ENCODE results near the gene TSPAN9. TPM values are rescaled to one million over a fixed set of nuclear protein-coding genes. Genes with fewer than 3 reads are reported as not detected.

TSPAN9 gene
- total RNA-seq, 1 experiment from 2014 or later, result 35.5 TPM

- ChIA-PET CTCF (no interaction called here), POLR2A (ENCODE audit: low non-redundant PET) (no interaction called here)
- Histone ChIP-seq H3K9me3 (ENCODE audit: low read depth, low read length, poor library complexity, severe bottlenecking) (no peaks in the 10 kb centered on the region), H3K27ac (ENCODE audit: low read depth, low read length, poor library complexity, severe bottlenecking) (no peak overlapping the region), H3K36me3 (ENCODE audit: insufficient read depth, low read length, poor library complexity, severe bottlenecking) (no peaks in the 10 kb centered on the region), H3K27me3 (replicated peaks; ENCODE audit: insufficient read depth, low read depth, low read length, poor library complexity) (peaks cover 10% of the 10 kb centered on the region), H3K4me3 (ENCODE audit: low read depth, low read length, poor library complexity, severe bottlenecking) (no peak overlapping the region), H3K4me1 (ENCODE audit: insufficient read depth, low read length, poor library complexity, severe bottlenecking) (peaks cover 5% of the 10 kb centered on the region)
- intact Hi-C loops (cut with micrococcal nuclease; ENCODE audit: unreplicated experiment), result no loop called here
- TF ChIP-seq CTCF (conservative IDR thresholded peaks at IDR 0.05; ENCODE audit: low read depth, low read length) (no peak), EZH2 (IDR thresholded peaks at IDR 0.05; ENCODE audit: borderline replicate concordance, low read depth, low read length, poor library complexity, severe bottlenecking) (no peak)
- DNase-seq (ENCODE audit: low spot score), result no peak
- BruUV-seq (replicated peaks), result no TSS peak
These were observed 221.4 kb downstream of the TSPAN9 start for GRCh38 chr12:3298603-3299002.

- TF ChIP-seq EZH2 (IDR thresholded peaks at IDR 0.05; ENCODE audit: borderline replicate concordance, low read depth, low read length, poor library complexity, severe bottlenecking), result no peak
- TF ChIP-seq CTCF (conservative IDR thresholded peaks at IDR 0.05; ENCODE audit: low read depth, low read length), result peak; percentile 93
- Histone ChIP-seq H3K4me3 (ENCODE audit: low read depth, low read length, poor library complexity, severe bottlenecking) (no peak overlapping the region), H3K9me3 (ENCODE audit: low read depth, low read length, poor library complexity, severe bottlenecking) (no peaks in the 10 kb centered on the region), H3K27me3 (replicated peaks; ENCODE audit: insufficient read depth, low read depth, low read length, poor library complexity) (peaks cover 10% of the 10 kb centered on the region), H3K4me1 (ENCODE audit: insufficient read depth, low read length, poor library complexity, severe bottlenecking) (peaks cover 5% of the 10 kb centered on the region), H3K36me3 (ENCODE audit: insufficient read depth, low read length, poor library complexity, severe bottlenecking) (no peaks in the 10 kb centered on the region), H3K27ac (ENCODE audit: low read depth, low read length, poor library complexity, severe bottlenecking) (no peak overlapping the region)
- POLR2A ChIA-PET (ENCODE audit: low non-redundant PET), result interaction anchor here (0.5 kb wide), 1 partner anchor 871 kb away, joined by 3 read pairs; no protein-coding TSS in a partner anchor
- CTCF ChIA-PET, result interaction anchor here (0.6 to 2.0 kb wide), 19 partner anchors 12 to 1650 kb away, joined by 3 to 22 read pairs (median 4); no protein-coding TSS in a partner anchor
- intact Hi-C loops (cut with micrococcal nuclease; ENCODE audit: unreplicated experiment), result loop anchor here (2.0 to 10.0 kb wide), 5 partner anchors 225 to 977 kb away; no protein-coding TSS in a partner anchor
- peak; percentile 87 for DNase-seq (ENCODE audit: low spot score)
- BruUV-seq (replicated peaks), result no TSS peak
These were observed 223.0 kb downstream of the TSPAN9 start for GRCh38 chr12:3299929-3300832.

- H3K27ac ChIP-seq (ENCODE audit: low read depth, low read length, poor library complexity, severe bottlenecking), result no peak overlapping the region
- no peak overlapping the region for H3K4me3 ChIP-seq (ENCODE audit: low read depth, low read length, poor library complexity, severe bottlenecking)
- ChIA-PET CTCF (interaction anchor here (0.6 to 2.0 kb wide), 16 partner anchors 11 to 1650 kb away, joined by 3 to 22 read pairs (median 4); no protein-coding TSS in a partner anchor), POLR2A (ENCODE audit: low non-redundant PET) (no interaction called here)
- peaks cover 10% of the 10 kb centered on the region for H3K27me3 ChIP-seq (replicated peaks; ENCODE audit: insufficient read depth, low read depth, low read length, poor library complexity)
- H3K4me1 ChIP-seq (ENCODE audit: insufficient read depth, low read length, poor library complexity, severe bottlenecking), result peaks cover 5% of the 10 kb centered on the region
- no peaks in the 10 kb centered on the region for H3K36me3 ChIP-seq (ENCODE audit: insufficient read depth, low read length, poor library complexity, severe bottlenecking)
- BruUV-seq (replicated peaks), result no TSS peak
- TF ChIP-seq CTCF (conservative IDR thresholded peaks at IDR 0.05; ENCODE audit: low read depth, low read length), result no peak
- no peaks in the 10 kb centered on the region for H3K9me3 ChIP-seq (ENCODE audit: low read depth, low read length, poor library complexity, severe bottlenecking)
- no peak for DNase-seq (ENCODE audit: low spot score)
- intact Hi-C loops (cut with micrococcal nuclease; ENCODE audit: unreplicated experiment), result loop anchor here (2.0 to 10.0 kb wide), 5 partner anchors 224 to 976 kb away; no protein-coding TSS in a partner anchor
These were observed 223.7 kb downstream of the TSPAN9 start for GRCh38 chr12:3300833-3301401.
